H1 (cell line): Measurements from ENCODE around the gene SERPINA12. TPM values are rescaled to one million over a fixed set of nuclear protein-coding genes. Genes with fewer than 3 reads are reported as not detected.

Experiments used
- EZH2 ChIP-seq: fragments of 200-600 bp; sonication (generic); IDR thresholded peaks from 2 replicates; pipeline ENCODE4 v1.7.1; 2012; ENCODE audit warnings: low read depth, mild to moderate bottlenecking, moderate library complexity, low read length, inconsistent platforms; ENCODE audit not compliant: severe bottlenecking
- POU5F1 ChIP-seq: IDR thresholded peaks from 2 replicates; pipeline ENCODE4 v1.6.1; 2011; ENCODE audit warnings: low read depth, mild to moderate bottlenecking, low read length, moderate library complexity
- RAD21 ChIP-seq, 2 experiments: IDR thresholded peaks in 1 of 2; conservative IDR thresholded peaks in 1 of 2; 2 replicates each; pipeline ENCODE4 v1.6.1; 2011; ENCODE audit warnings: low read depth in 2 of 2, low read length in 2 of 2, improper control_type of control experiment in 1 of 2, inconsistent platforms in 1 of 2, mild to moderate bottlenecking in 1 of 2, moderate library complexity in 1 of 2
- TAF1 ChIP-seq: IDR thresholded peaks from 2 replicates; pipeline ENCODE4 v1.6.1; 2011; ENCODE audit warnings: mild to moderate bottlenecking, low read depth, low read length
- polyA plus RNA-seq, 7 experiments: library from polyadenylated mRNA; depleted of rRNA in 3 of 7; stranded (reverse) in 5 of 7; unstranded in 2 of 7; fragments of >200 nt in 5 of 7; fragments of 200-250 nt in 2 of 7; gene quantifications; 1 replicate in 5 of 7; 2 replicates in 1 of 7; 4 replicates in 1 of 7; pipeline versions ENCODE4 v1.2.1 to v1.2.3, GENCODE V29; 2011 to 2013; ENCODE audit warnings: missing spikeins in 2 of 7, mixed read lengths in 2 of 7
- total RNA-seq: library from RNA; stranded (reverse); fragmentation: NEBNext Ultra II Directional; extraction: Animal tissue kit (Norgen Biotek cat#: 25700); gene quantifications from 2 replicates; pipeline ENCODE4 v1.2.1, GENCODE V29; 2021
- TF ChIP-seq, protein P1 (sequence below), 3 experiments: IDR thresholded peaks; 1 replicate in 2 of 3; 2 replicates in 1 of 3; pipeline versions ENCODE4 v1.5.1 to v1.6.1; 2011; ENCODE audit warnings: low read length in 3 of 3, mild to moderate bottlenecking in 3 of 3, inconsistent platforms in 2 of 3, low read depth in 1 of 3, moderate library complexity in 1 of 3; ENCODE audit not compliant: insufficient read depth in 1 of 3; ENCODE audit errors: control extremely low read depth in 1 of 3
- TF ChIP-seq, protein P2 (sequence below): fragments of 300-600 bp; sonication (generic); IDR thresholded peaks from 2 replicates; pipeline ENCODE4 v1.7.1; 2012; ENCODE audit warnings: low read length, moderate library complexity, mild to moderate bottlenecking, inconsistent platforms; ENCODE audit not compliant: insufficient replicate concordance

SERPINA12 gene
- total and polyA plus RNA-seq, 2 of the 8 experiments (the other 6 are each of a cell fraction or from before 2014, with no cell fraction given): not detected

DNA sequence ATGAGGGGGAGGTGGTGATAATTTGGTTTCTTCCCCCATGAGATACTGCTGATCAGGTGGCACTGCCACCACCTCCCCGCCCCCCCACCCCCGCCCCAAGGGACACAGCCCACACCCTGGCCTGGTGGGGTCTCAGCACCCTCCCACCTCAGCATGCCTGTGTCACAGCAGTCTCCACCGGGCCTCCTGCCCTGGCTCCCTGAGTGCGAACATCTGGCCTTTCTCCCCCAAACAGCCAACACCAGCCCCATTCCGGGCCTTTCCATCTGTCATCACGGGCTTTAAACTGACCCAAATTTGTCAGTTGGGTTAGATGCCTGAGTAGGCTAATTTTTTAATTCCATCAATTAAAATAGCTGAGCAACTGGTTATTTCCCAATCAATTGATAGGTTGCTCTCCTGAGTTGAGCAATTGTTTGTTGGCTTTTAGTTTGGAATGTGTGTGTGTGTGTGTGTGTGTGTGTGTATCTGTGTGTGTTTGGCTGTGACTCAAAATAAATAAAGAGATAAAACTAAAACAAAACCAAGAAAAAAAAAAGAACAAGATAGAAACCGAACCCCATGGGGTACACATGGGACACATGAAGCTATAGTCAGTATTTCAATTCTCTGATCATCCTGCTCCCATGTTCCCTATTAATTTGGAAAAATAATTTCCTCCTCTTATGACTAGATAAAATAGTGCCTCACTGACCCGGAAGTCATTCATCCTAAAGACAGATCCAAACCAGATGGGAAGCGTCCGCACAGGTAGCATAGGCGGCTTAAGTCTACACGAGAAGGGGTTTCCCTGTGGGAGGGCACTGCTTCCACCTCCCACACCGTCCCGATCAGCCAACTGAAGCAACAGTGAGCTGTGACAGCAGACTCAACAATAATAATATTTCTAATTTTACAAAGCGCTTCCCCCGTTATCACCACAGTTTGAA, 7.4 kb downstream of the SERPINA12 start (continued):
- TF ChIP-seq EZH2 (no peak), POU5F1 (no peak), RAD21 (IDR thresholded peaks at IDR 0.05 in 1 of 2, conservative IDR thresholded peaks at IDR 0.05 in 1 of 2; ENCODE audit: low read depth in 2 of 2, low read length in 2 of 2) (no peak), TAF1 (no peak)
- TF ChIP-seq, protein P1, sequence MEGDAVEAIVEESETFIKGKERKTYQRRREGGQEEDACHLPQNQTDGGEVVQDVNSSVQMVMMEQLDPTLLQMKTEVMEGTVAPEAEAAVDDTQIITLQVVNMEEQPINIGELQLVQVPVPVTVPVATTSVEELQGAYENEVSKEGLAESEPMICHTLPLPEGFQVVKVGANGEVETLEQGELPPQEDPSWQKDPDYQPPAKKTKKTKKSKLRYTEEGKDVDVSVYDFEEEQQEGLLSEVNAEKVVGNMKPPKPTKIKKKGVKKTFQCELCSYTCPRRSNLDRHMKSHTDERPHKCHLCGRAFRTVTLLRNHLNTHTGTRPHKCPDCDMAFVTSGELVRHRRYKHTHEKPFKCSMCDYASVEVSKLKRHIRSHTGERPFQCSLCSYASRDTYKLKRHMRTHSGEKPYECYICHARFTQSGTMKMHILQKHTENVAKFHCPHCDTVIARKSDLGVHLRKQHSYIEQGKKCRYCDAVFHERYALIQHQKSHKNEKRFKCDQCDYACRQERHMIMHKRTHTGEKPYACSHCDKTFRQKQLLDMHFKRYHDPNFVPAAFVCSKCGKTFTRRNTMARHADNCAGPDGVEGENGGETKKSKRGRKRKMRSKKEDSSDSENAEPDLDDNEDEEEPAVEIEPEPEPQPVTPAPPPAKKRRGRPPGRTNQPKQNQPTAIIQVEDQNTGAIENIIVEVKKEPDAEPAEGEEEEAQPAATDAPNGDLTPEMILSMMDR (IDR thresholded peaks at IDR 0.05; ENCODE audit: control extremely low read depth in 1 of 3, insufficient read depth in 1 of 3, low read depth in 1 of 3, low read length in 3 of 3): no peak
- TF ChIP-seq, protein P2, sequence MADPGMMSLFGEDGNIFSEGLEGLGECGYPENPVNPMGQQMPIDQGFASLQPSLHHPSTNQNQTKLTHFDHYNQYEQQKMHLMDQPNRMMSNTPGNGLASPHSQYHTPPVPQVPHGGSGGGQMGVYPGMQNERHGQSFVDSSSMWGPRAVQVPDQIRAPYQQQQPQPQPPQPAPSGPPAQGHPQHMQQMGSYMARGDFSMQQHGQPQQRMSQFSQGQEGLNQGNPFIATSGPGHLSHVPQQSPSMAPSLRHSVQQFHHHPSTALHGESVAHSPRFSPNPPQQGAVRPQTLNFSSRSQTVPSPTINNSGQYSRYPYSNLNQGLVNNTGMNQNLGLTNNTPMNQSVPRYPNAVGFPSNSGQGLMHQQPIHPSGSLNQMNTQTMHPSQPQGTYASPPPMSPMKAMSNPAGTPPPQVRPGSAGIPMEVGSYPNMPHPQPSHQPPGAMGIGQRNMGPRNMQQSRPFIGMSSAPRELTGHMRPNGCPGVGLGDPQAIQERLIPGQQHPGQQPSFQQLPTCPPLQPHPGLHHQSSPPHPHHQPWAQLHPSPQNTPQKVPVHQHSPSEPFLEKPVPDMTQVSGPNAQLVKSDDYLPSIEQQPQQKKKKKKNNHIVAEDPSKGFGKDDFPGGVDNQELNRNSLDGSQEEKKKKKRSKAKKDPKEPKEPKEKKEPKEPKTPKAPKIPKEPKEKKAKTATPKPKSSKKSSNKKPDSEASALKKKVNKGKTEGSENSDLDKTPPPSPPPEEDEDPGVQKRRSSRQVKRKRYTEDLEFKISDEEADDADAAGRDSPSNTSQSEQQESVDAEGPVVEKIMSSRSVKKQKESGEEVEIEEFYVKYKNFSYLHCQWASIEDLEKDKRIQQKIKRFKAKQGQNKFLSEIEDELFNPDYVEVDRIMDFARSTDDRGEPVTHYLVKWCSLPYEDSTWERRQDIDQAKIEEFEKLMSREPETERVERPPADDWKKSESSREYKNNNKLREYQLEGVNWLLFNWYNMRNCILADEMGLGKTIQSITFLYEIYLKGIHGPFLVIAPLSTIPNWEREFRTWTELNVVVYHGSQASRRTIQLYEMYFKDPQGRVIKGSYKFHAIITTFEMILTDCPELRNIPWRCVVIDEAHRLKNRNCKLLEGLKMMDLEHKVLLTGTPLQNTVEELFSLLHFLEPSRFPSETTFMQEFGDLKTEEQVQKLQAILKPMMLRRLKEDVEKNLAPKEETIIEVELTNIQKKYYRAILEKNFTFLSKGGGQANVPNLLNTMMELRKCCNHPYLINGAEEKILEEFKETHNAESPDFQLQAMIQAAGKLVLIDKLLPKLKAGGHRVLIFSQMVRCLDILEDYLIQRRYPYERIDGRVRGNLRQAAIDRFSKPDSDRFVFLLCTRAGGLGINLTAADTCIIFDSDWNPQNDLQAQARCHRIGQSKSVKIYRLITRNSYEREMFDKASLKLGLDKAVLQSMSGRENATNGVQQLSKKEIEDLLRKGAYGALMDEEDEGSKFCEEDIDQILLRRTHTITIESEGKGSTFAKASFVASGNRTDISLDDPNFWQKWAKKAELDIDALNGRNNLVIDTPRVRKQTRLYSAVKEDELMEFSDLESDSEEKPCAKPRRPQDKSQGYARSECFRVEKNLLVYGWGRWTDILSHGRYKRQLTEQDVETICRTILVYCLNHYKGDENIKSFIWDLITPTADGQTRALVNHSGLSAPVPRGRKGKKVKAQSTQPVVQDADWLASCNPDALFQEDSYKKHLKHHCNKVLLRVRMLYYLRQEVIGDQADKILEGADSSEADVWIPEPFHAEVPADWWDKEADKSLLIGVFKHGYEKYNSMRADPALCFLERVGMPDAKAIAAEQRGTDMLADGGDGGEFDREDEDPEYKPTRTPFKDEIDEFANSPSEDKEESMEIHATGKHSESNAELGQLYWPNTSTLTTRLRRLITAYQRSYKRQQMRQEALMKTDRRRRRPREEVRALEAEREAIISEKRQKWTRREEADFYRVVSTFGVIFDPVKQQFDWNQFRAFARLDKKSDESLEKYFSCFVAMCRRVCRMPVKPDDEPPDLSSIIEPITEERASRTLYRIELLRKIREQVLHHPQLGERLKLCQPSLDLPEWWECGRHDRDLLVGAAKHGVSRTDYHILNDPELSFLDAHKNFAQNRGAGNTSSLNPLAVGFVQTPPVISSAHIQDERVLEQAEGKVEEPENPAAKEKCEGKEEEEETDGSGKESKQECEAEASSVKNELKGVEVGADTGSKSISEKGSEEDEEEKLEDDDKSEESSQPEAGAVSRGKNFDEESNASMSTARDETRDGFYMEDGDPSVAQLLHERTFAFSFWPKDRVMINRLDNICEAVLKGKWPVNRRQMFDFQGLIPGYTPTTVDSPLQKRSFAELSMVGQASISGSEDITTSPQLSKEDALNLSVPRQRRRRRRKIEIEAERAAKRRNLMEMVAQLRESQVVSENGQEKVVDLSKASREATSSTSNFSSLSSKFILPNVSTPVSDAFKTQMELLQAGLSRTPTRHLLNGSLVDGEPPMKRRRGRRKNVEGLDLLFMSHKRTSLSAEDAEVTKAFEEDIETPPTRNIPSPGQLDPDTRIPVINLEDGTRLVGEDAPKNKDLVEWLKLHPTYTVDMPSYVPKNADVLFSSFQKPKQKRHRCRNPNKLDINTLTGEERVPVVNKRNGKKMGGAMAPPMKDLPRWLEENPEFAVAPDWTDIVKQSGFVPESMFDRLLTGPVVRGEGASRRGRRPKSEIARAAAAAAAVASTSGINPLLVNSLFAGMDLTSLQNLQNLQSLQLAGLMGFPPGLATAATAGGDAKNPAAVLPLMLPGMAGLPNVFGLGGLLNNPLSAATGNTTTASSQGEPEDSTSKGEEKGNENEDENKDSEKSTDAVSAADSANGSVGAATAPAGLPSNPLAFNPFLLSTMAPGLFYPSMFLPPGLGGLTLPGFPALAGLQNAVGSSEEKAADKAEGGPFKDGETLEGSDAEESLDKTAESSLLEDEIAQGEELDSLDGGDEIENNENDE: no peak
